GM12891 (cell line): ENCODE results near the gene GP1BB.

Source experiments
- POLR2A ChIP-seq: IDR thresholded peaks from 2 replicates; pipeline ENCODE4 v1.6.1; 2011; ENCODE audit warnings: low read depth, low read length, control low read depth
- POLR2AphosphoS5 ChIP-seq: IDR thresholded peaks from 2 replicates; pipeline ENCODE4 v1.6.1; 2011; ENCODE audit warnings: low read depth, low read length, control low read depth
- POU2F2 ChIP-seq: IDR thresholded peaks from 2 replicates; pipeline ENCODE4 v1.6.1; 2011; ENCODE audit warnings: low read depth, mild to moderate bottlenecking, control low read depth, low read length, moderate library complexity
- SPI1 ChIP-seq: IDR thresholded peaks from 2 replicates; pipeline ENCODE4 v1.6.1; 2011; ENCODE audit warnings: low read depth, low read length, control low read depth
- TAF1 ChIP-seq: IDR thresholded peaks from 2 replicates; pipeline ENCODE4 v1.6.1; 2011; ENCODE audit warnings: low read depth, low read length, control low read depth

DNA sequence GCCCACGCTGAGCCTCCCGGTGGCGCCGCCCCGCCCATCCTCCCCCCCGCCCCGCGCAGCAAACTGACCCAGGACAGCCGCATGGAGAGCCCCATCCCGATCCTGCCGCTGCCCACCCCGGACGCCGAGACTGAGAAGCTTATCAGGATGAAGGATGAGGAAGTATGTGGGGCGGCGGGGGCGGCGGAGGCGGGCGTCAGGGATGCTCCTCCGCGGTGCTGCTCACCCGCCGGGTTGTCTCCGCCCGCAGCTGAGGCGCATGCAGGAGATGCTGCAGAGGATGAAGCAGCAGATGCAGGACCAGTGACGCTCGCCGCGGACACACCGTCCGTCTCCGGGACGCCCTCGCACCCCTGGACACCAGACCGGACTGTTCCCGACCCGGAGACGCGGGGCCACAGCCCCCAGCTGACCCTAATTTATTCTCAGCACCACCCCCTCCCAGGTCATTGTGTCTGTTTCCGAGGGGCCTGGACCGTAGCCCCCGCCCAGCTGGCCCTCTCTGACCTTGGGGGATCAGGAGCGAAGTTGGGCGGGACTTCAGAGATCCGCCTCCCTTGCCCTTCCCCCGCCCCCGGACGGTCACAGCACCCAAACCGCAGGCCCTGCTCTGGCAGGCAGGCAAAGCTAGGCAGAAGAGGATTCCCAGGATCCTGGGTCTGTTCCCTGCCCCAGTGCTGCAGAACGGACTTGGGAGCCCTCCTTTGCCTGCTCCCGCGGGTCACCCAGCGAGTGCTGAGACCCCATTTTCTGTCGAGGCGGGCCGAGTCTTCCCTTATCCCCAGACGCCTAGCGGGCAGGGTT lies 959 bp upstream of the GP1BB start:
- TF ChIP-seq POLR2A: no peak
- no peak for TF ChIP-seq POLR2AphosphoS5
- no peak for TF ChIP-seq TAF1
- TF ChIP-seq SPI1: no peak
- no peak for TF ChIP-seq POU2F2
